ENCODE measurements around the gene KLK11. TPM values are rescaled to one million over a fixed set of nuclear protein-coding genes. Genes with fewer than 3 reads are reported as not detected.
A peak's percentile ranks its signal among the peaks of the same experiment; 100 is the strongest.

KLK11 gene
- total RNA-seq, 1 donor from 2014 or later: not detected

DNA sequence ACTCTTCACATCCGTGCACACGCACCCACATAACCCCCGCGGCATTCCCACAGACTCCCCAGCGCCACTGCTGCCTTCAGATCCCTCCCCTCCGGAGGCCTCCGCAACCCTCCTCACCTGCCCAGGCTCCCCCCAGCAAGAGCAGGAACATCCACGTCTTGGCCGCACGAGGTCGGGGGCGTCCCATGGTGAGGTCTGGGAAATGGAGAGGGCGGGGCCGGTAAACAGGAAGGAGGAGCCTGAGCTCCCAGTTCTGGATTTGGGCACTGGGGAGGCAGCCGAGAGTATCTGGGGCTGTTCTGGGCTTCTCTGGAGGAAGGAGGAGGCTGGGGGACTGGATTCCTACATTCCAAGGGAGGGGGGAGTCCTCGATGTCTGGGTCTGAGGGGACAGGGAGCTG is 25.4 kb downstream of the KLK11 start:
- Histone ChIP-seq H3K27ac (no peak overlapping the region), H3K36me3 (no peaks in the 10 kb centered on the region), H3K9ac (no peak overlapping the region), H3K9me3 (ENCODE audit: low read depth) (no peaks in the 10 kb centered on the region), H3K27me3 (peaks cover 19% of the 10 kb centered on the region), H2AFZ (replicated peaks) (peak overlapping the region; percentile 45), H3K4me3 (no peak overlapping the region), H4K20me1 (ENCODE audit: low read depth) (no peaks in the 10 kb centered on the region), H3K4me2 (no peak overlapping the region), H3F3A (ENCODE audit: low read depth) (no peaks in the 10 kb centered on the region), H3K4me1 (peaks cover 11% of the 10 kb centered on the region), H3K79me2 (ENCODE audit: low read depth) (no peaks in the 10 kb centered on the region)
- H3K27ac Mint-ChIP-seq: no peak overlapping the region
- no peak overlapping the region for H3K4me3 Mint-ChIP-seq
- peak; percentile 44 for DNase-seq (ENCODE audit: low spot score)
- TF ChIP-seq EZH2 (IDR thresholded peaks at IDR 0.05) (no peak), CTCF (IDR thresholded peaks at IDR 0.05) (no peak), EZH2phosphoT487 (IDR thresholded peaks at IDR 0.05) (no peak)
- H3K36me3 Mint-ChIP-seq: no peaks in the 10 kb centered on the region
- peaks cover 17% of the 10 kb centered on the region for H3K27me3 Mint-ChIP-seq (ENCODE audit: insufficient read depth, low read depth)
- H3K9me3 Mint-ChIP-seq: no peaks in the 10 kb centered on the region
- H3K4me1 Mint-ChIP-seq: peaks cover 17% of the 10 kb centered on the region

GRCh38 chr19:51000426-51000825 is 26.0 kb downstream of the KLK11 start:
- Histone ChIP-seq H4K20me1 (ENCODE audit: low read depth) (no peaks in the 10 kb centered on the region), H3K27me3 (peaks cover 13% of the 10 kb centered on the region), H3F3A (ENCODE audit: low read depth) (no peaks in the 10 kb centered on the region), H3K27ac (no peak overlapping the region), H2AFZ (replicated peaks) (no peak overlapping the region), H3K9me3 (ENCODE audit: low read depth) (no peaks in the 10 kb centered on the region), H3K79me2 (ENCODE audit: low read depth) (no peaks in the 10 kb centered on the region), H3K36me3 (no peaks in the 10 kb centered on the region), H3K4me3 (no peak overlapping the region), H3K4me2 (no peak overlapping the region), H3K4me1 (peaks cover 11% of the 10 kb centered on the region), H3K9ac (no peak overlapping the region)
- no peaks in the 10 kb centered on the region for H3K9me3 Mint-ChIP-seq
- DNase-seq (ENCODE audit: low spot score): no peak
- H3K4me1 Mint-ChIP-seq: peaks cover 17% of the 10 kb centered on the region
- no peak overlapping the region for H3K4me3 Mint-ChIP-seq
- peaks cover 15% of the 10 kb centered on the region for H3K27me3 Mint-ChIP-seq (ENCODE audit: insufficient read depth, low read depth)
- H3K27ac Mint-ChIP-seq: no peak overlapping the region
- TF ChIP-seq EZH2phosphoT487 (IDR thresholded peaks at IDR 0.05): no peak
- TF ChIP-seq EZH2 (IDR thresholded peaks at IDR 0.05): no peak
- TF ChIP-seq CTCF (IDR thresholded peaks at IDR 0.05): no peak
- no peaks in the 10 kb centered on the region for H3K36me3 Mint-ChIP-seq

GRCh38 chr19:50998686-50999085 is 27.7 kb downstream of the KLK11 start:
- H3K36me3 Mint-ChIP-seq: no peaks in the 10 kb centered on the region
- no peak for TF ChIP-seq EZH2phosphoT487 (IDR thresholded peaks at IDR 0.05)
- no peak for TF ChIP-seq CTCF (IDR thresholded peaks at IDR 0.05)
- no peak for TF ChIP-seq EZH2 (IDR thresholded peaks at IDR 0.05)
- Histone ChIP-seq H3K79me2 (ENCODE audit: low read depth) (no peaks in the 10 kb centered on the region), H3K9ac (no peak overlapping the region), H3K9me3 (ENCODE audit: low read depth) (no peaks in the 10 kb centered on the region), H4K20me1 (ENCODE audit: low read depth) (no peaks in the 10 kb centered on the region), H3K27ac (no peak overlapping the region), H3K36me3 (no peaks in the 10 kb centered on the region), H2AFZ (replicated peaks) (no peak overlapping the region), H3K27me3 (peaks cover 3% of the 10 kb centered on the region), H3K4me1 (peaks cover 11% of the 10 kb centered on the region), H3K4me2 (no peak overlapping the region), H3K4me3 (no peak overlapping the region), H3F3A (ENCODE audit: low read depth) (no peaks in the 10 kb centered on the region)
- H3K9me3 Mint-ChIP-seq: no peaks in the 10 kb centered on the region
- H3K4me3 Mint-ChIP-seq: no peak overlapping the region
- H3K4me1 Mint-ChIP-seq: peaks cover 17% of the 10 kb centered on the region
- H3K27me3 Mint-ChIP-seq (ENCODE audit: insufficient read depth, low read depth): peaks cover 10% of the 10 kb centered on the region
- no peak overlapping the region for H3K27ac Mint-ChIP-seq
- DNase-seq (ENCODE audit: low spot score): no peak
